GM12891 (cell line): ENCODE measurements around the gene SLC32A1.

Source experiments
- PAX5 ChIP-seq: IDR thresholded peaks from 2 replicates; pipeline ENCODE4 v1.6.1; 2011; ENCODE audit warnings: low read length, moderate library complexity, mild to moderate bottlenecking; ENCODE audit not compliant: insufficient read depth, severe bottlenecking
- POLR2A ChIP-seq: IDR thresholded peaks from 2 replicates; pipeline ENCODE4 v1.6.1; 2011; ENCODE audit warnings: low read depth, low read length, control low read depth
- POLR2AphosphoS5 ChIP-seq: IDR thresholded peaks from 2 replicates; pipeline ENCODE4 v1.6.1; 2011; ENCODE audit warnings: low read depth, low read length, control low read depth
- POU2F2 ChIP-seq: IDR thresholded peaks from 2 replicates; pipeline ENCODE4 v1.6.1; 2011; ENCODE audit warnings: low read depth, mild to moderate bottlenecking, control low read depth, low read length, moderate library complexity
- SPI1 ChIP-seq: IDR thresholded peaks from 2 replicates; pipeline ENCODE4 v1.6.1; 2011; ENCODE audit warnings: low read depth, low read length, control low read depth
- TAF1 ChIP-seq: IDR thresholded peaks from 2 replicates; pipeline ENCODE4 v1.6.1; 2011; ENCODE audit warnings: low read depth, low read length, control low read depth

DNA sequence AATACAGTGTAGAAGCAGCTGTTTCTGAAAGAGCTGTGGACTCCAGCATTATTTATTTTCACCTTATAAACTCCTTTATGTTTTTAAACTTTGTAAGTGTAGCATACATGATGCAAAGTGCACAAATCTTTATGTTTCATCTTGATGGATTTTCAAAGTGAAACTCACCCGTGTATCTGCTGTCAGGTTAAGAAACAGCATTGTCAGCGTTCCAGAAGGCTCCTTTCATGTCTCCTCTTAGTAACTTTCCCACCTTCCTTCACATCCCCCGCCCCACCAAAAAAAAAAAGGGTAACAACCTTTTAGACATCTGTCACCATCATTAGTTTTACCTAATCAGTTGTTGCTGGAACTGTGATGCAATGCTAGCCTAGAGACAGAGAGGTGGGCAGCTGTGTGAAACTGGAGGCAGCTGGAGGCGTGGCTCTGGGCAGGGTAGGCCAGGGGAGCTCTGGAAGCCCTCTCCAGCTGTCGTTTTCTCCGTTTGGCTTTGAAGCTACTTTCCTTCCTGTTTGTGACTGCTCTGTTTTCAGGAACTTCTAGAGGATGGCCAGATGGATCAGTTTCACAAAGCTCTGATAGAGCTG is 31.1 kb downstream of the SLC32A1 start:
- no peak for TF ChIP-seq TAF1
- no peak for TF ChIP-seq POLR2A
- no peak for TF ChIP-seq POLR2AphosphoS5
- TF ChIP-seq POU2F2, result no peak
- TF ChIP-seq SPI1, result no peak
- TF ChIP-seq PAX5, result no peak
